KG1 (cell line): ENCODE results near the gene DCAF4.

Source experiments
- DNase-seq: peaks from one replicate; lab custom pipeline; 2025; lab: John Stamatoyannopoulos, UW

The DCAF4 gene

DNA sequence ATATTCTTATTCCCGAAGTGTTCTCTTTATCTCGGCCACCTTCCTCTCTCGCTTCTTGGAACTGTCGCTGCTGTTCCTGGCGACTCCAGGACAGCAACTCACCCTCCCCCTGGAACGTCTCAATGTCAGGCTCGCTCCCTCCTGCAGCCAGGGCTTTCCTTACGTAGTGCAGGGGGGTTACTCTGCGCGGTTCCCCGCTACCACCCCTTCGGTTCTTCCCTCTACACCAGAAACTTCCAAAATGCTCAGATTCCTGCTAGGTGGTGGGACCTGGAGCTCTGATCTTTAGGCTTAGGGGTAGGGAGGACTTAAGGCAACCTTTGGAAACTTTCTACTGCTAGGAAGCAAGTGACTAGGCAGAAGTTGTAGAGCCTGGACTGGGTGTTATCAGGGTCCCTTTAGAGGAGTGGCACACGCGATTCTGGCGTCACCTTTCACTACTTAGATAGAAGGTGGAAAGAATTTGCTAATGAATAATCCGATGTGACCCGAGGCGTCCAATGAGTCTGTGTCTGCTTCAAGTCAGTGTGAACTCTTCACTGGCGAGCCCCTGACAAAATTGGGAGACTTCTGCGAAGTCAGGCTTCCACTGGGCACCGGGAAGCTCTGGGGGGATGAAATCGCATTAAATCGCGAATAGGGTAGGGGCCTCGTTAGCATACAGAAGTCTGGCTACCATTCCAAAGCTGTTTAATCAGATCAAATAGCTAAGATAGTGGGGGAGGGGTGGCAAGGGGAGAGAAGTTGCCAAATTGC is 31.5 kb upstream of the DCAF4 start:
- no peak for DNase-seq

DNA sequence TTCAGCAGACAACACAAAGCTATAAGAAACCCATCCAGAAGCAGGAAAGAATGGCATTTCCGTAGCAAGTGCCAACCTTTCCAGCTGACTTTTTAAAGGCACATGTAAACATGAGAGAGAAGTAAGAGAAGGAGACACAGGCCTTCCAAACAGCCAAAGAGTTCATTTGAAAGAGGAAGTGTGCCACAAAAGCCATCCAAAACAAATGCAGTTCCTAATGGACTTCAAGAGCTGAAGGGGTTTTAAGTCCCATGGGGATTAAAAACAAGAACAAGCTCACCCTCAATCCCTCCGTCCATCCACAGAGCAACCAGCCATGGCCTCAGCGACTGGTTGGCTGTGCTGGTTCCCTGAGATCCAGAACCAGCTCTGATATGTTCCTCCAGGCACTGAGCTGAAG is 27.8 kb upstream of the DCAF4 start:
- no peak for DNase-seq

DNA sequence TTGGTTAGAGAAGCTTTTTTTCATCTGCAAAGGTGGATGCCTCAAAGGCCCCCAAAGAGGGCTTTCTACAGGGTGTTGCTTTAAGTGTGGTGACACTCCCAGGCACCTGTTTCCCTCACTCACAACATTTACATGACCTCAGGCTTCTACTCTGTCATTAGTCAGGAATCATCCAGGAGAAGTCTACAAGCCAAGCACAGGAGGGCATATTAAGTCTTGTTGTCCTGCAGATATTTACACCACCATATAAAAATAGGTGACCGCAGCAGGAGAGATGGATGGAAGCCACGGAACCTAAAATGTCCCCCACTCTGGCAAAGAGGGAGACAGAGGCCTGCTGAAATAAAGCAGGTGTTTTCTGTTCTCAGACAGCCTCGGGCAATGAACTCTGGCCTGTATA is 24.9 kb upstream of the DCAF4 start:
- DNase-seq: no peak

DNA sequence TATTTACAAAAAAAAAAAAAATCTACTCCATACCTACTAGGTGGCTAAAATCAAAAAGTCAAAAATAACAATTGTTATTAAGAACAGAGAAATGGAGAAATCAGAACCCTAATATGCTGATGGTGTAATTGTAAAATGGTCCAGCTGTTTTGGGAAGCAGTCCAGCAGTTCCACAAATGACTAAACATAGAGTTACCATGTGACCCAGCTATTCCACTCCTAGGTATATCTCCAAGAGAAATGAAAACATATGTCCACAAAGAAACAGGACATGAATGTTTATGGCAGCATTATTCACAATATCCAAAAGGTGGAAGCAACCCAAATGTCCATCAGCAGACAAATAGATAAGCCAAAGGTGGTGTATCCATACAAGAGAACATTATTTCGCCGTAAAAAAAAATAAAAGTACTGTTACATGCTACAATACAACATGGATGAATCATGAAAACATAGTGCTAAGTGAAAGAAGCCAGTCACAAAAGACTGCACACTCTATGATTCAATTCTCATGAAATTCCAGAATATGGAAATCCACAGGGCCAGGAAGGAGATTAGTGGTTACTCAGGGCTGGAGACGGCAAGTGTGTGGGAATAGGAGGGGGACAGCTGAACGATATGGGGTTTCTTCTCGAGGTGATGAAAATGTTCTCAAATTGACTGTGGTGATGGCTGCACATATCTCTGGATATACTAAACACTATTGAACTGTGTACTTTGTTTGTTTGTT is 23.3 kb upstream of the DCAF4 start:
- DNase-seq: no peak

DNA sequence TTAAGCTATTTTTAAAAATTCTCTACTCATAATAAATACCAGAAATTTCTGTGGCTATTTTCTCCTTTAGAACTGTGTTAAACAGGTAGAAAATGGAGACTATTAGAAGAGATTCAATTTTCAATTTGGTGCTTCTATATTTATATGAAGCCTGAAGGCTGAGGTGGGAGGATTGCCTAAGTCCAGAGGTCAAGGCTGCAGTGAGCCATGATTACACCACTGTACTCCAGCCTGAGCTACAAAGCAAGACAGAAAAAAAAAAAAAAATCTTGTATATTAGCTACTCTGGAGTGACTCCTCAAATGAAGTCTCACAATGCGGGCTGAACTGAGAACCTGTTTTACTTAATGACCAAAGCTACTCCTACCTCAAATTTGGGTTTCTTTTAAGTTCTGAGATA is 22.5 kb upstream of the DCAF4 start:
- no peak for DNase-seq

DNA sequence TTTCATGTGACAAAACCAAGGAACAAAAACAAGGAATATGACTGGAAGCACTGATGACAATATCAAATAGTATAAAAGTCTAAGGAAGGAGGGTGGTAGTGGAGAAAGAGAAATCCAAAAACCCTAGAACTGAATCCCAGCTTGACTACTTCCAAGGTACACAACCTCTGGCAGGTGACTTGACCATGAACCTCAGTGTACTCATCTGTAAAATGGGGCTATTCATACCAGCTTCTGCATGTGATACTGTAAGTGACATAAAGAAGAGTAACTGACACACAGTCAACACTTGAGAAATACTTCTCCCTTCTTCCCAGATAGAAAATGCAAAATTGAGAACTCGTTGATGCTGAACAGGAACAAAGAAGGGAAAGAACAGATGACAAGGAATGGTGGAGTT is 22.0 kb upstream of the DCAF4 start:
- DNase-seq: no peak

DNA sequence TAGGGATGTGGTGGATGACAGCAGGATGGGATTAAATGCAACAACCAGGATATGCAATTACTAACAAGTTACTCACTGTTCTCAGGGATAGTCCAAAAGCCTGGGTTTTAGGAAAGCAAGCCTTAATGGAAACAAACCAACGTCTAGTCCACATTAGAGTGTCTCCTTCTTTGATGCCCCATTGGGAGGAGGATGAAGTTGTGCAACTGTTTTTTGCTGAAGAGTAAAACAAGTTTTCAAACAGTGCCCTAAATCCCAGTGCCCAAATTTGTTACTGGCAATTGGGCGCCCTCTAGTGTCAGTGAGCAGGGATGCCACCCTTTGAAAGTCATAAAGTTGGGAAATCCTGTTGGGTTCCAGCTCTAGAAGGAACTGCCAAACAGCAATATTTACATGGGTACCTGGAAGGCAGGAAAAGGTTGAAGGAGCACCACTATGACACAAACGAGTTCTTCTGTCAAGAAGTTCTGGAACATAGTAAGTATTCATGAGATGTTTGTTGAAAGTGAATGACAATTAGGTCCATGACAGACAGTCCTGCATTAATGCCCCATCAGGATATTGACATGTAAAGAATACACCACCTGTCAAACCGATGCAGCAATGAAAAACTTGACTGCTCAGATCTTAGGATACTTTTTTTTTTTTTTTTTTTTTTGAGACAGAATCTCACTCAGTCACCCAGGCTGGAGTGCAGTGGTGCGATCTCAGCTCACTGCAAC is 21.3 kb upstream of the DCAF4 start:
- peak; percentile 74 for DNase-seq

DNA sequence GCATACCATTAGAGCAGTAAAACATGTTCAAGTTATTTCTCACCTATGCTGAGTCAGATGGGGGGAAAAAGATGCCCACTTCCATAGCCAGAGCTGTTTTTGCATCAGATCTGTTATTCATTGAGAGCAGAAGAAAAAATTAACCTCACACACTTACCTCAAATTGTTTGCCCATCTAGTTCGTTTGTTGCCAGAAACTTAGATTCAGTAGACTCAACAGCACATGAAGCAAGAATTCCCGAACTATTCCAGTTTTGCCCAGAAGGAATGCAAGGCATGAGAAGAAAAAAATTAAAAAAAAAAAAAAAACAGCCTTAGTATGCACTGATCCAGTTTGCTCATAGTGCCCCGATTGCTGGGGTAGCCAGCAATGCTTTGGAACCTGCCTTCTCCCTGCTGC is 19.9 kb upstream of the DCAF4 start:
- DNase-seq: no peak

DNA sequence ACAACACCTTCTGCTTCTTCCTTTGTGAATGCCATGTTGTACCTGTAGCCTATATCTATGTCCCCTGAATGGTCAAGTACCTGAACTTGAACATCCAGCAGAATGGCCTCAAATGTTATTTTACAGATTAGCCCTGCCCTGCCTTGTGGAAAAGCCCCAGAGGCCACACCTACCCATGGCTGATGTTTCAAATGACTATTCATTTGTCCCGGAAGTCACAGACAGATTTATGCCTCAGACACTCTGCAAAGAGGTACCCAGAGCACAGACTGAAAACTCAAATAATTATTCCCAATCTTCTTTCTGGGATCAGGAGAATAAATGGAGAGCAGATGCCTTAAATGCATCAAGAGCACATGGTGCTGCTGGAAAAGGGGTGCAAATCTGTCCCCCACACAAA is 19.4 kb upstream of the DCAF4 start:
- no peak for DNase-seq

DNA sequence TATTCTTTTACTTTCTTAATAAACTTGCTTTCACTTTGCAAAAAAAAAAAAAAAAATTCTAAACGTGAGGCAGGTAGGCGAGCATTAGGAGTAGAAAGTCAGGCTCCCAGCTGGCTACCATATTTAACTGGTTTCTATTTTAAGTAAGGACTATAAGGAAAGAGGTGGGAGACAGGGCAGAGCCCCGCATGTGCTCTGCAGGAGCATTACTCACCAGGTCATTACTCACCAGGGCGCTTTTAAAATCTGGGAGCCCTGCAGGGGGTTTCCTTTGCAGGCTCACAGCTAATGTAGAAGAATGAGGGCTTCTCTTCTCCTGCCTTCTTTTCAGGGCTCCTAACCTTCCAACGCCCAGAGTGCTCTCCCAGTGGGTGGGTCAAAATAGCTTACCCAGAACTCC is 18.4 kb upstream of the DCAF4 start:
- DNase-seq: no peak

DNA sequence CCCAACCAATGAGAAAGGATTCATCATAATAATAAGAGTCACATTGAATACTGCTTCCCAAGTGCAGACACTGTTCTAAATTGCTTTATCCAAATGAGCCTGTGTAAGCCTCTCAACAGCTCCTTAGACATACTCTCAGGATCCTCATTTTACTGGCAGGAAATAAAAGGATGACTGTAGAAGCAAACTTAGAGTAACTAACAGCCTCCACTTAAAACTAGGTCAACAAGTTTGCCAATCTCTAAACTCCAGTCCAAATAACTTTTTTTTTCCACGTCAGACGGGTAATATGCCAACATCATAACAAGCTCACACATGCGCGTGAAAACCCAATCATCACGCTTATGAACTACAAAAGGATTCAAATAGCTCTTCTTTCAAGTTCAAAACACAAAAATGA is 17.1 kb upstream of the DCAF4 start:
- no peak for DNase-seq

DNA sequence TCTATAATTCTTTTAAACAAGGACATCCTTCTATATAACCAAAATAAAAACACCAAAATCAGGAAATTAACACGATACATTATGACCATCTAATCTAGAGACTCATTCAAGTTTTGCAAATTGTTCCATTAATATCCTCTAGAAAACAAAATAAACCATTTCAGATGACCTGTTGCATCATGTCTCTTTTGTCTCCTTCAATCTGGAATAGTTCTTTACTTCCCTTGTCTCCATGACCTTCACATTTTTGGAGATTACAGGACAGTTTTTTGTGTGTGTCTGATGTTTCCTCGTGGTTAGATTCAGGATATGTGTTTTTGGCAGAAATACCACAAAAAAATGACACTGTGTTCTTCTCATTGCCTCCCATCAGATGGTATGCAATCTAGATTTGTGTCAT is 12.5 kb upstream of the DCAF4 start:
- DNase-seq: no peak

DNA sequence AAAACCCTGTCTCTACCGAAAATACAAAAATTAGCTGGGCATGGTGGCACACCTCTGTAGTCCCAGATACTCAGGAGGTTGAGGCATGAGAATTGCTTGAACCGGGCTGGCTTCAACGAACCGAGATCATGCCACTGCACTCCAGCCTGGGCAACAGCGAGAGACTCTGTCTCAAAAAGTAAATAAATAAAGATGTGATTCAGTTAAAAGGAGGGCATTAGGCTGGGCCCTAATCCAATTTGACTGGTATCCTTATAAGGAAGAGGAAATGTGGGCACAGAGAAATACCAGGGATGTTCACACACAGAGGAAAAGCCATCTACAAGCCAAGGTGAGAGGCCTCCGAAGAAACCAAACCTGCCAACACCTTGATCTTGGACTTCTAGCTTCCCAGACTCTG is 10.1 kb upstream of the DCAF4 start:
- no peak for DNase-seq

DNA sequence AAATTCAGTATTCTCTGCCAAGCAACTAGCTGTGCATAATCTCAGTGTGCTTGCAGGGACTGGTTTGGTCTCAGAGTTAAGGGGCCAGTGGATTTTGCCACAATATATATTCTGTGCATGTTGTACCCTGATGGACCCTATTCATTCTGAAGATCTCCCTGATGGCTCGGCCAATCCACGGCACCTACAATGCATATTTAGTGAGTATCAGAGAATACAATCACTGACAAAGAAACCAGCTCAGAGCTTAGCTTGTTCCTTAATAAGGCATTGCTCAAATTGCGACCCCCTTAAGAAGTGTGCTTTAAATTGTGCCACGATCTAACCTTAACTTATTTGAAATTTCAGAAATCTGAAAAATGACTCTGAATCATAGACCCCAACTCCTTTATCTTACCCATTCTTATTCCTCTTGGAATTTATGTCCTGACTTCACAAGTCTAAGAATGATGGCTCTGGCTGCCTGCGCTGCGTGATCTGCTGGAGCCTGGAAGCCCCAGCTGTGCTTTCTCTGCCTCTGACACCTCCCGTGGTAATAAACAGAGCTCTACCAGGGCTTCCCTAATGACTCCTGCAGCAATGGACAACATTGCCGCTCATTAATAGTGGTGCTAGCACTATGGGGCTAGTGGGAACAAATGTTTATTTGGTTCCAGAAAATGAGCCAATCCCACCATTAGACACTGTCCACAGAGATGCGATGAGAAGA is 9.0 kb upstream of the DCAF4 start:
- no peak for DNase-seq

DNA sequence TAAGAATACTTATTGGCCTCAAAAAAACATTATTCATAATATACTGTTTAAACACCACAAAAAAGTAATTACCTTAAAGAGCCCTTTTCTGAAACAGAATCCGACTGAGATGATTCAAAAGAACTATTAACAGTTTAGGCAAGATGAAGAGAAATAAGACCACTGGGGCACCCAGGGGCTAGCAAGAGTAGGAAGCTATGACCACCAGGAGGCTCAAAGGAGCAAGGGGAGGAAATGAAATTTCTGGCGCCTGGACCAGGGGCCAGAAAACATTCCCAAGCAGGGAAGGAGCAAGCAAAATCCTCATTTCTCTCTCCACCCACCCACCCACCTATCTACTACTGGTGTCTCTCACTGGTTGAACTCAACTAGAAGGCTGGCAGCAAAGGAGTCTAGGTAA is 6.3 kb upstream of the DCAF4 start:
- DNase-seq: no peak

DNA sequence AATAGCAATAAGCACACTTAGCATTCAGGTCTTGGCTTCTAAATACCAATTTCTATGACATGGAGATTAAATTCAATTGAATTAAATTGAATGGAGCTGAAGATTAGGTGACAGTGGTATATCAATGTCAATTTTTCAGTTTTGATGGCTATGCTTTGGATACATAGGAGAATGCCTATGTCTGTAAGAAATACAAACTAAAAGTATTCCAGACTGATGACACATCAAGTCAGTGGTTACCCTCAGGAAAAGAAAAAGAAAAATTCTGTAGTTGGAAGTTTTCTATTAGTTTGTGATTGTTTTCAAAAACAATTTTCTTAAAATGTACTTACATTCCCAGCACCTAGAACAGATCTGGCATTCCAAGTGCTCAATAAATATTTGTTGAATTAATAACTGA is 4.9 kb upstream of the DCAF4 start:
- no peak for DNase-seq

DNA sequence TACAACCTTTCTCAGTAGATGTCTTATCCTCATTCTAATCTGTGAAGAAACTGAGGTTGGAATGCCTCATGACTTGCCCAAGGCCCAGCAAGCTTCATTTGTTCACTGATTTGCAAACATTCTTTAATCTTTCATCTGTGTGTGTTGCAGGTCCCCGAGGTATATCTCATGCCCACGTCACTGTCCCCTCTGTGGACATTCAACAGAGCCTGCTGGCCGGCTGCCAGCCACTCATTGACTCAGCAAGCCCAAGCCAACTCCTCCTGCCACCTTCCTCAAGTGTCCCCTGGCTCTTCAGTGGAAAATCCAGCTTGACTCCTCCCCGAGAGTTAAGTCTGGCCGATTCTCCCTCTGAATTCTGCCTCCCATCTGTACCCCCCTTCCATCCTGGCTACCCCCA is 1.9 kb upstream of the DCAF4 start:
- no peak for DNase-seq

DNA sequence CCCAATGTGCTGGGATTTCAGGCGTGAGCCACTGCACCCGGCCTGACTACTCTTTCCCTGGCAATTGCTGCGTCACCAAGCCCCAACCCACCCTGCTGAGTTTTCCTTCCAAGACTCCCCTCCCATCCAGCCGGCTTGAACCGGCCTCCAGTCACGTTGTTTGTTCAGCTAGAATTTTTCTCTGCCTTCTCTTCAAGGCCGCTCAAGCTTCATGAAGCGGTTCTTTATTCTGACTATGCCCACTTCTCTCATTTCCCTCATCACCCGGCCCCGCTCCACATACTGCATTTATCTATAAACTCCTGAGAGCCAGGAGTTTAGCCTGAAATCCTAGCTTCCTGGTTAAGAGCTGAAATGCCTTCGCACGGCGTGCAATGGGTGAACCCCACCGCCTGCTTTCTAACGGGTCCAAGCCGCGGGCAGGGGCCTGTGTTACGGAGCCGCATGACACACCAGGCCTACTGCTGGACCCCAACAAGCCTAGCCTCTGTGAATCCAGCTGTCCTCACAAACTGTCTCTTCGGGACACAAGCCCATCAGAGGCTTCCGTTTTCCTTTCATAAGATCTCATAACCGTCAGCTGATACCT is 999 bp upstream of the DCAF4 start:
- no peak for DNase-seq

DNA sequence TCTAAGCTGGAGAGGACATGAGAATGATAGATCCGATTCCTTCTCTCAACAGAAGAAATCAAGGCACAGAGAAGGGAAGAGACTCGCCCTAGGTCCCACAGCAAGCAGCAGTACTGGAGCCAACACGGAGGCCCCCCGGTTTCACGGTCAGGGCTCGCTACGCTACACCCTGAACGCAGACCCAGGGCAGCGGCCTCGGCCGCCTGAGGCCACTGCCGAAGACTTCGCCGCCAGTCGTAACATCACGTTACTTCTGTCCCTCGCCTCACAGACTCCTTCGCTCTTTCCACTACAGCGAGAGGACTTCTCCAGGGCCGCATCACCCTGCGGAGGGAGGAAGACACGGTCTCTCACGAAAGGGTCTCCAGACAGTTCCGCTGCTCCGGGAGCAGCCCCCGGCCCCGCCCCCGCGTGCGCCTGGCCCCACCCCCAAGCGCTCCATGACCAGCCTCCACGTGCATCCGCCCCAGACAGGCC is 411 bp upstream of the DCAF4 start:
- DNase-seq: no peak

DNA sequence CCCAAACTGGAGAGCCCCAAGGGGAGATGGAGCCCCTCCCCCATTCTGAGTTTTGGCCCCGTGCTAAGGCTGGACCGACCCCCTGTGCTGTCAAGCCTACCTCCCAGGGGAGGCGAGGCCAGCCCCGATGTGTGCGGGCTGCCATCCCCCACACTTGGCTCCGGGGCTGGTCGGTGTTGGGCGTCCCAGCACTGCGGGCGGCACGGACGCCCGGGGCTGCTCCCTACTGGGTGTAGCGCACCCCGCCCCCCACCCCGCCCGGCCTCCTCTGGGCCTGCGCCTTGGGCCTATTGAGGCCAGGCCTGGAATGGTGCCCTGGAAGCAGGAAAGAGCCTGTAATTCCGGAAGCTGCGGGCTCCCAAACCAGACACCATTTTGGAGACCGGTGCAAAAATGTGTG is 2.6 kb downstream of the DCAF4 start:
- no peak for DNase-seq

DNA sequence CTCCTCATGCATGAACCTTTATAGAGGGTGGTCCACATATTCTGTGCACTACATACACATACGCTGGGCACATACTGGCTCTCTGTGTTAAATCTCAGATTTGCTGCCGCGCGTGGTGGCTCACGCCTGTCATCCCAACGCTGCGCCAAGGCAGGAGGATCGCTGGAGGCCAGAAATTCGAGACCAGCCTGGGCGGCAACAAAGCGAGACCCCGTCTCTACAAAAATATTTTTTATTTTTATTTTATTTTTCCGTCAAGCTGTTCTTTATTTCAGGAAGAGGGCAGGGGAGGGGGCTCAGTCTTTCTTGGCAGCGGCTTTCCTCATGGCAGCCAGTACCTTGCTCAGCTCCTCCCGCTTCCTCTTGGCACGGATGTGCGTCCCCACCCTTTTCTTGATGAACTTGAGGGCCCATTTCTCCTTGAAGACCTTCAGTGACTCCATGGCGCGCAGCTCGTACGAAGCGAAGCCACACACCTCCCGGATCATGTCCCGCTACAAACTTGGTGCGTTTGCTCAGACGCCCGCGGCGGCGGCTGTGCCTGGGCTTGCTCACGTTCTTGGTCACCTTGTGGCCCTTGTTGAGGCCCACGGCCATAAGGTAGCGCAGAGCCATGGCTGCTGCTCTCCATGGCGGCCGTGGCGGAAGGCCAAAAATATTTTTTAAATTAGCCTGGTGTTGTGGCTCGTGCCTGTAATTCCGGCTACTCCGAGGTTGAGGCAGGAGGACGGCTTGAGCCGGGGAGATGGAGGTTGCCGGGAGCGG is 3.2 kb downstream of the DCAF4 start:
- DNase-seq: no peak
